H9 (cell line): ENCODE results near the gene RNPS1. TPM values are rescaled to one million over a fixed set of nuclear protein-coding genes. Genes with fewer than 3 reads are reported as not detected.

Source experiments
- DNase-seq: peaks from one replicate; pipeline ENCODE4 v3.0.0-alpha.2; 2017
- H2AFZ ChIP-seq: one replicate; pipeline ENCODE4 v1.6.1; 2013; ENCODE audit warnings: mild to moderate bottlenecking, low read length, control low read depth, moderate library complexity
- H2AK5ac ChIP-seq: 2 replicates; pipeline ENCODE4 v1.6.1; 2013; ENCODE audit warnings: low read length, control low read depth, mixed read lengths; ENCODE audit not compliant: insufficient read length
- H2BK120ac ChIP-seq: one replicate; pipeline ENCODE4 v1.6.1; 2013; ENCODE audit warnings: low read depth, mild to moderate bottlenecking, low read length, control low read depth, inconsistent platforms; ENCODE audit not compliant: poor library complexity, severe bottlenecking
- H2BK12ac ChIP-seq: 2 replicates; pipeline ENCODE4 v1.6.1; 2013; ENCODE audit warnings: low read length, control low read depth, mixed read lengths, low read depth; ENCODE audit not compliant: insufficient read length
- H2BK15ac ChIP-seq: 2 replicates; pipeline ENCODE4 v1.6.1; 2013; ENCODE audit warnings: low read depth, low read length, control low read depth
- H2BK20ac ChIP-seq: one replicate; pipeline ENCODE4 v1.6.1; 2013; ENCODE audit warnings: low read depth, mild to moderate bottlenecking, low read length, control low read depth, inconsistent platforms; ENCODE audit not compliant: poor library complexity, severe bottlenecking
- H2BK5ac ChIP-seq: 2 replicates; pipeline ENCODE4 v1.6.1; 2013; ENCODE audit warnings: low read length, control low read depth, mixed read lengths; ENCODE audit not compliant: insufficient read length
- H3K14ac ChIP-seq: 2 replicates; pipeline ENCODE4 v1.6.1; 2013; ENCODE audit warnings: low read length, control low read depth; ENCODE audit not compliant: insufficient read depth
- H3K18ac ChIP-seq: 2 replicates; pipeline ENCODE4 v1.6.1; 2013; ENCODE audit warnings: low read depth, mild to moderate bottlenecking, mixed read lengths, low read length, control low read depth; ENCODE audit not compliant: insufficient read length
- H3K23ac ChIP-seq: 2 replicates; pipeline ENCODE4 v1.6.1; 2013; ENCODE audit warnings: low read length, control low read depth, mixed read lengths, low read depth; ENCODE audit not compliant: insufficient read length
- H3K23me2 ChIP-seq: 2 replicates; pipeline ENCODE4 v1.6.1; 2013; ENCODE audit warnings: low read depth, mild to moderate bottlenecking, mixed read lengths, low read length, control low read depth; ENCODE audit not compliant: insufficient read length, poor library complexity, severe bottlenecking
- H3K27ac ChIP-seq: 2 replicates; pipeline ENCODE4 v1.5.1; 2013; ENCODE audit warnings: low read length, control low read depth, mixed read lengths, low read depth; ENCODE audit not compliant: insufficient read length
- H3K27me3 ChIP-seq: 2 replicates; pipeline ENCODE4 v1.6.1; 2013; ENCODE audit warnings: low read length, control low read depth, inconsistent platforms; ENCODE audit not compliant: insufficient read depth
- H3K4ac ChIP-seq: 2 replicates; pipeline ENCODE4 v1.6.1; 2013; ENCODE audit warnings: low read depth, mild to moderate bottlenecking, control low read depth, inconsistent platforms, low read length, moderate library complexity
- H3K4me1 ChIP-seq: 2 replicates; pipeline ENCODE4 v1.6.1; 2013; ENCODE audit warnings: low read length, control low read depth, inconsistent platforms; ENCODE audit not compliant: insufficient read depth
- H3K4me2 ChIP-seq: 2 replicates; pipeline ENCODE4 v1.6.1; 2013; ENCODE audit warnings: low read length, control low read depth, mixed read lengths; ENCODE audit not compliant: insufficient read length, insufficient read depth
- H3K56ac ChIP-seq: 2 replicates; pipeline ENCODE4 v1.6.1; 2013; ENCODE audit warnings: low read depth, mild to moderate bottlenecking, mixed read lengths, low read length, control low read depth; ENCODE audit not compliant: insufficient read length
- H3K79me1 ChIP-seq: 2 replicates; pipeline ENCODE4 v1.6.1; 2013; ENCODE audit warnings: low read depth, mild to moderate bottlenecking, moderate library complexity, low read length, control low read depth, inconsistent platforms; ENCODE audit not compliant: insufficient read depth, poor library complexity, severe bottlenecking
- H3K79me2 ChIP-seq: 2 replicates; pipeline ENCODE4 v1.6.1; 2013; ENCODE audit warnings: low read length, control low read depth, inconsistent platforms; ENCODE audit not compliant: insufficient read depth
- H3K9ac ChIP-seq: 2 replicates; pipeline ENCODE4 v1.6.1; 2013; ENCODE audit warnings: low read length, control low read depth, mixed read lengths; ENCODE audit not compliant: insufficient read length; ENCODE audit errors: extremely low read depth
- H3K9me3 ChIP-seq: one replicate; pipeline ENCODE4 v1.6.1; 2013; ENCODE audit warnings: low read depth, low read length, inconsistent platforms; ENCODE audit not compliant: control insufficient read depth
- H3T11ph ChIP-seq: one replicate; pipeline ENCODE4 v1.6.1; 2013; ENCODE audit warnings: mild to moderate bottlenecking, low read length, control low read depth, inconsistent platforms
- H4K20me1 ChIP-seq: one replicate; pipeline ENCODE4 v1.6.1; 2013; ENCODE audit not compliant: control insufficient read depth, insufficient read length, insufficient read depth
- H4K5ac ChIP-seq: 2 replicates; pipeline ENCODE4 v1.6.1; 2013; ENCODE audit warnings: low read depth, mild to moderate bottlenecking, mixed read lengths, low read length, control low read depth; ENCODE audit not compliant: insufficient read length
- H4K8ac ChIP-seq: replicated peaks from 2 replicates; pipeline ENCODE4 v1.6.1; 2013; ENCODE audit warnings: low read length, control low read depth, mixed read lengths, low read depth; ENCODE audit not compliant: insufficient read length
- H4K91ac ChIP-seq: 2 replicates; pipeline ENCODE4 v1.6.1; 2013; ENCODE audit warnings: low read depth, mild to moderate bottlenecking, moderate library complexity, mixed read lengths, low read length, control low read depth; ENCODE audit not compliant: insufficient read length
- H3K27ac Mint-ChIP-seq, 3 experiments: 2 replicates in 2 of 3; 3 replicates in 1 of 3; pipeline ENCODE4 v1.8.0; 2020 to 2021; ENCODE audit warnings: mixed read lengths in 3 of 3, mild to moderate bottlenecking in 1 of 3, moderate library complexity in 1 of 3
- H3K27me3 Mint-ChIP-seq: 2 replicates; pipeline ENCODE4 v1.8.0; 2021; ENCODE audit warnings: low read depth, mild to moderate bottlenecking, moderate library complexity, mixed read lengths
- H3K36me3 Mint-ChIP-seq, 3 experiments: 2 replicates in 2 of 3; 3 replicates in 1 of 3; pipeline ENCODE4 v1.8.0; 2020 to 2021; ENCODE audit warnings: low read depth in 3 of 3, mixed read lengths in 3 of 3; ENCODE audit not compliant: insufficient read depth in 1 of 3
- H3K4me1 Mint-ChIP-seq, 2 experiments: 2 replicates each; pipeline ENCODE4 v1.8.0; 2020; ENCODE audit warnings: mixed read lengths in 2 of 2
- H3K4me3 Mint-ChIP-seq, 2 experiments: 2 replicates in 1 of 2; 3 replicates in 1 of 2; pipeline ENCODE4 v1.8.0; 2020 to 2021; ENCODE audit warnings: mild to moderate bottlenecking in 2 of 2, mixed read lengths in 2 of 2, moderate library complexity in 1 of 2
- H3K9me3 Mint-ChIP-seq, 2 experiments: 2 replicates in 1 of 2; 3 replicates in 1 of 2; pipeline ENCODE4 v1.8.0; 2020; ENCODE audit warnings: mild to moderate bottlenecking in 2 of 2, mixed read lengths in 2 of 2, moderate library complexity in 1 of 2
- WGBS: extraction: QIAGEN DNeasy Blood & Tissue Kit; methylation state at CpG from one replicate; pipeline ENCODE4 v1.1.7; 2013; ENCODE audit warnings: missing lambda C conversion rate, low lambda C conversion rate, mixed read lengths; ENCODE audit not compliant: insufficient read length; ENCODE audit errors: extremely low coverage; 5-methylcytosine and 5-hydroxymethylcytosine counted together
- total RNA-seq: library from RNA; stranded (reverse); gene quantifications from 2 replicates; pipeline ENCODE4 v1.2.1, GENCODE V29; 2021
- TF ChIP-seq, protein P1 (sequence below): fragments of 200-600 bp; sonication (generic); conservative IDR thresholded peaks from 3 replicates; pipeline ENCODE4 v1.8.0; 2021; ENCODE audit warnings: antibody characterized with exemption, mild to moderate bottlenecking

The RNPS1 gene
- total RNA-seq, 1 experiment from 2014 or later: 384 TPM

DNA sequence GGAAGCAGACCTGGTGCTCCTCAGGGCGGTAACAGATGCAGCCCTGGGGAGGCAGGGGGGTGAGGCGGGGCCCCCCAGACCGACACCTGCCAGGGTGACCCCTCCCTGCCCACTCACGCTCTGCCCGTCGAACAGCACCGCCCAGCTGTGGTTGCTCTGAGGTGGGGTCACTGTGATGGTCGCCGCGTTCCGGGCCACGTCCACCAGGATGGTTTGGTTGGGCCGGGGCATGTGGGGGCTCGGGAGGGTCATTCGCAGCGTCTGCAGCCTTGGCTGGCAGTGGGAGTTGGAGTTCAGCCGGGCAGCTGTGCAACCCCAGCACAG lies 58.0 kb downstream of the RNPS1 start:
- no peaks in the 10 kb centered on the region; the same call in 1 of the 2 replicates for H3K4me1 ChIP-seq
- no peaks in the 10 kb centered on the region for H3K9me3 Mint-ChIP-seq
- H2BK12ac ChIP-seq: no peak overlapping the region
- no peak overlapping the region for H3K23ac ChIP-seq
- no peaks in the 10 kb centered on the region for H4K20me1 ChIP-seq
- H3K9me3 ChIP-seq: no peaks in the 10 kb centered on the region
- no peak overlapping the region for H4K5ac ChIP-seq
- H2AK5ac ChIP-seq: no peak overlapping the region
- DNase-seq: no peak
- TF ChIP-seq, protein P1, sequence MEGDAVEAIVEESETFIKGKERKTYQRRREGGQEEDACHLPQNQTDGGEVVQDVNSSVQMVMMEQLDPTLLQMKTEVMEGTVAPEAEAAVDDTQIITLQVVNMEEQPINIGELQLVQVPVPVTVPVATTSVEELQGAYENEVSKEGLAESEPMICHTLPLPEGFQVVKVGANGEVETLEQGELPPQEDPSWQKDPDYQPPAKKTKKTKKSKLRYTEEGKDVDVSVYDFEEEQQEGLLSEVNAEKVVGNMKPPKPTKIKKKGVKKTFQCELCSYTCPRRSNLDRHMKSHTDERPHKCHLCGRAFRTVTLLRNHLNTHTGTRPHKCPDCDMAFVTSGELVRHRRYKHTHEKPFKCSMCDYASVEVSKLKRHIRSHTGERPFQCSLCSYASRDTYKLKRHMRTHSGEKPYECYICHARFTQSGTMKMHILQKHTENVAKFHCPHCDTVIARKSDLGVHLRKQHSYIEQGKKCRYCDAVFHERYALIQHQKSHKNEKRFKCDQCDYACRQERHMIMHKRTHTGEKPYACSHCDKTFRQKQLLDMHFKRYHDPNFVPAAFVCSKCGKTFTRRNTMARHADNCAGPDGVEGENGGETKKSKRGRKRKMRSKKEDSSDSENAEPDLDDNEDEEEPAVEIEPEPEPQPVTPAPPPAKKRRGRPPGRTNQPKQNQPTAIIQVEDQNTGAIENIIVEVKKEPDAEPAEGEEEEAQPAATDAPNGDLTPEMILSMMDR: no peak
- no peak overlapping the region for H2BK20ac ChIP-seq
- H2BK15ac ChIP-seq: no peak overlapping the region
- no peak overlapping the region for H3K4me2 ChIP-seq
- peaks cover 15 to 19% of the 10 kb centered on the region in 2 experiments for H3K4me1 Mint-ChIP-seq
- no peak overlapping the region for H4K8ac ChIP-seq
- H3K23me2 ChIP-seq: peaks cover 16% of the 10 kb centered on the region
- H2AFZ ChIP-seq: no peak overlapping the region
- H3K18ac ChIP-seq: no peak overlapping the region
- H3K27me3 ChIP-seq: no peaks in the 10 kb centered on the region
- no peak overlapping the region for H3K56ac ChIP-seq
- no peak overlapping the region for H3T11ph ChIP-seq
- H2BK5ac ChIP-seq: no peak overlapping the region
- WGBS: no CpG with 5 or more reads among the region's 17 CpGs
- peaks cover 6% of the 10 kb centered on the region for H3K79me1 ChIP-seq
- no peak overlapping the region for H3K4me3 Mint-ChIP-seq
- H3K36me3 Mint-ChIP-seq: peaks cover 17 to 48% (median 46%) of the 10 kb centered on the region in 3 experiments; a peak in 6 of 7 replicates
- no peak overlapping the region for H3K27ac ChIP-seq
- H4K91ac ChIP-seq: no peak overlapping the region
- H2BK120ac ChIP-seq: no peak overlapping the region
- peaks cover 6% of the 10 kb centered on the region; the same call in 1 of the 2 replicates for H3K79me2 ChIP-seq
- no peak overlapping the region for H3K4ac ChIP-seq
- no peaks in the 10 kb centered on the region; the same call in 1 of the 2 replicates for H3K27me3 Mint-ChIP-seq
- no peak overlapping the region for H3K14ac ChIP-seq
- H3K9ac ChIP-seq: no peak overlapping the region
- no peak overlapping the region for H3K27ac Mint-ChIP-seq
